HCT116 (cell line): ENCODE data around the gene BCAR1. TPM values are rescaled to one million over a fixed set of nuclear protein-coding genes. Genes with fewer than 3 reads are reported as not detected.

Experiments
- ATAC-seq: fragments of 200-7000 bp; cut with Tn5 transposase; 2 replicates; pipeline ENCODE4 v1.9.1; 2020; ENCODE audit warnings: mild to moderate bottlenecking, moderate library complexity
- BruUV-seq: library from RNA; stranded (reverse); fragments of 400-500 nt; replicated peaks from 2 replicates; lab custom pipeline; 2021; lab: Mats Ljungman, UMichigan
- CTCF ChIA-PET: fragments of 300-600 bp; sonication (Branson Sonifier 250); formaldehyde crosslinking; loops from one replicate; lab custom pipeline; 2021; ENCODE audit warnings: antibody characterized with exemption; lab: Charles Lee
- POLR2A ChIA-PET: fragments of 300-600, 350-600 bp; sonication (Branson Sonifier 250); formaldehyde crosslinking; loops from one replicate; lab custom pipeline; 2021; ENCODE audit warnings: antibody characterized with exemption; lab: Charles Lee
- RAD21 ChIA-PET, 2 experiments: fragments of 300-600 bp; sonication (Branson Sonifier 250); formaldehyde crosslinking; loops; one replicate each; lab custom pipeline; 2023; ENCODE audit warnings: low total read pairs in 2 of 2; ENCODE audit not compliant: uncharacterized antibody in 2 of 2, unreplicated experiment in 2 of 2, low non-redundant PET in 1 of 2; lab: Charles Lee
- DNase-seq: peaks from one replicate; pipeline ENCODE4 v3.0.0-alpha.2; 2010; ENCODE audit warnings: low read depth, low spot score
- H2AFZ ChIP-seq: fragments of 200-600 bp; shearing (Covaris generic), sonication (generic); 2 replicates; pipeline ENCODE4 v1.6.1; 2017; ENCODE audit warnings: low read depth, mixed run types, mixed read lengths, antibody characterized with exemption, low read length; ENCODE audit not compliant: poor library complexity, severe bottlenecking
- H3K27ac ChIP-seq: 2 replicates; pipeline ENCODE4 v1.5.1; 2012; ENCODE audit warnings: low read depth, low read length
- H3K27me3 ChIP-seq: fragments of 200-600 bp; sonication (generic); 2 replicates; pipeline ENCODE4 v1.6.1; 2016; ENCODE audit warnings: mixed run types, low read length, mixed read lengths; ENCODE audit not compliant: insufficient read depth
- H3K36me3 ChIP-seq, 2 experiments: fragments of 200-500 bp in 1 of 2; fragments of 200-600 bp in 1 of 2; sonication (Bioruptor generic) in 1 of 2; sonication (generic) in 1 of 2; 2 replicates each; pipeline versions ENCODE4 v1.5.1 to v1.6.1; 2014 to 2016; ENCODE audit warnings: low read length in 2 of 2, inconsistent platforms in 1 of 2, mixed read lengths in 1 of 2, mixed run types in 1 of 2; ENCODE audit not compliant: insufficient read depth in 2 of 2, control insufficient read depth in 1 of 2
- H3K4me1 ChIP-seq, 2 experiments: fragments of 200-600 bp in 1 of 2; sonication (generic) in 1 of 2; 2 replicates each; pipeline versions ENCODE4 v1.5.1 to v1.6.1; 2012 to 2017; ENCODE audit warnings: low read length in 2 of 2, inconsistent platforms in 1 of 2, mild to moderate bottlenecking in 1 of 2, mixed read lengths in 1 of 2, mixed run types in 1 of 2, moderate library complexity in 1 of 2; ENCODE audit not compliant: insufficient read depth in 2 of 2, control insufficient read depth in 1 of 2
- H3K4me2 ChIP-seq: fragments of 200-600 bp; sonication (generic); 2 replicates; pipeline ENCODE4 v1.6.1; 2017; ENCODE audit warnings: mixed run types, low read length, mixed read lengths
- H3K4me3 ChIP-seq, 2 experiments: fragments of 200-600 bp in 1 of 2; sonication (generic) in 1 of 2; replicated peaks in 1 of 2; 2 replicates each; pipeline ENCODE4 v1.5.1; 2011 to 2016; ENCODE audit warnings: low read length in 2 of 2, control low read depth in 1 of 2, low read depth in 1 of 2, mild to moderate bottlenecking in 1 of 2, mixed read lengths in 1 of 2, mixed run types in 1 of 2
- H3K79me2 ChIP-seq: fragments of 200-600 bp; sonication (generic); 2 replicates; pipeline ENCODE4 v1.6.1; 2017; ENCODE audit warnings: mild to moderate bottlenecking, mixed run types, low read length, moderate library complexity, mixed read lengths; ENCODE audit not compliant: insufficient read depth
- H3K9ac ChIP-seq: fragments of 200-600 bp; sonication (generic); 2 replicates; pipeline ENCODE4 v1.6.1; 2016; ENCODE audit warnings: low read length, mixed read lengths
- H3K9me2 ChIP-seq: fragments of 200-600 bp; sonication (generic), shearing (Covaris generic); 2 replicates; pipeline ENCODE4 v1.6.1; 2017; ENCODE audit warnings: mixed run types, mild to moderate bottlenecking, moderate library complexity; ENCODE audit not compliant: insufficient read depth
- H3K9me3 ChIP-seq, 2 experiments: fragments of 200-500 bp in 1 of 2; fragments of 200-600 bp in 1 of 2; sonication (Bioruptor generic) in 1 of 2; sonication (generic) in 1 of 2; 2 replicates each; pipeline ENCODE4 v1.6.1; 2014 to 2017; ENCODE audit warnings: low read length in 2 of 2, mixed read lengths in 2 of 2, inconsistent platforms in 1 of 2, low read depth in 1 of 2, mild to moderate bottlenecking in 1 of 2, mixed run types in 1 of 2, moderate library complexity in 1 of 2; ENCODE audit not compliant: control insufficient read depth in 1 of 2, insufficient read depth in 1 of 2
- H4K20me1 ChIP-seq: fragments of 200-600 bp; sonication (generic), shearing (Covaris generic); 2 replicates; pipeline ENCODE4 v1.6.1; 2017; ENCODE audit warnings: mixed run types, mild to moderate bottlenecking, moderate library complexity; ENCODE audit not compliant: insufficient read depth
- CEBPB ChIP-seq: IDR thresholded peaks from 2 replicates; pipeline ENCODE4 v1.6.1; 2012; ENCODE audit warnings: low read depth
- ELF1 ChIP-seq: IDR thresholded peaks from 2 replicates; pipeline ENCODE4 v1.6.1; 2012; ENCODE audit warnings: low read depth, borderline replicate concordance
- EZH2 ChIP-seq: fragments of 200-600 bp; sonication (generic); IDR thresholded peaks from 2 replicates; pipeline ENCODE4 v1.6.1; 2017; ENCODE audit warnings: antibody characterized with exemption, mixed run types
- EZH2phosphoT487 ChIP-seq: fragments of 200-600 bp; IDR thresholded peaks from 2 replicates; pipeline ENCODE4 v1.6.1; 2018; ENCODE audit warnings: antibody characterized with exemption, borderline replicate concordance
- FOSL1 ChIP-seq: IDR thresholded peaks from 2 replicates; pipeline ENCODE4 v1.6.1; 2012; ENCODE audit warnings: low read depth
- POLR2A ChIP-seq: IDR thresholded peaks from 2 replicates; pipeline ENCODE4 v1.7.0; 2011; ENCODE audit warnings: borderline replicate concordance; ENCODE audit not compliant: insufficient read depth, insufficient read length; ENCODE audit errors: extremely low read depth
- POLR2AphosphoS5 ChIP-seq: IDR thresholded peaks from 2 replicates; pipeline ENCODE4 v1.6.1; 2011; ENCODE audit warnings: mild to moderate bottlenecking, low read depth, low read length, moderate library complexity
- SIN3A ChIP-seq: IDR thresholded peaks from 2 replicates; pipeline ENCODE4 v1.6.1; 2012; ENCODE audit warnings: low read depth
- SP1 ChIP-seq: IDR thresholded peaks from 2 replicates; pipeline ENCODE4 v1.6.1; 2012; ENCODE audit warnings: low read depth
- TCF7L2 ChIP-seq: IDR thresholded peaks from 2 replicates; pipeline ENCODE4 v1.7.0; 2011; ENCODE audit warnings: borderline replicate concordance, inconsistent platforms; ENCODE audit not compliant: insufficient read depth, insufficient read length; ENCODE audit errors: extremely low read depth
- ZFX ChIP-seq: fragments of 450-650 bp; IDR thresholded peaks from 2 replicates; pipeline ENCODE4 v1.6.1; 2017
- intact Hi-C: fragments of 100-400 bp; cut with micrococcal nuclease; formaldehyde crosslinking; loops from 2 replicates; pipeline ENCODE4 v1.10.0; 2022
- total RNA-seq: library from RNA; stranded (reverse); gene quantifications from one replicate; pipeline ENCODE4 v1.2.1, GENCODE V29; 2021; ENCODE audit not compliant: unreplicated experiment

BCAR1 gene
- total RNA-seq, 1 experiment from 2014 or later: 49.6 TPM

- DNase-seq (no peak), ATAC-seq (peak; percentile 17)
- no peak overlapping the region for H3K27ac ChIP-seq
- H3K9ac ChIP-seq: no peak overlapping the region
- intact Hi-C loops: no loop called here
- no peak overlapping the region for H3K4me3 ChIP-seq
- H3K79me2 ChIP-seq: peaks cover 6% of the 10 kb centered on the region; the same call in 1 of the 2 replicates
- ChIA-PET RAD21 (no interaction called here), CTCF (no interaction called here), POLR2A (no interaction called here)
- H3K4me1 ChIP-seq: no peaks in the 10 kb centered on the region
- H2AFZ ChIP-seq: no peak overlapping the region
- no peaks in the 10 kb centered on the region for H4K20me1 ChIP-seq
- H3K4me2 ChIP-seq: no peak overlapping the region
- H3K27me3 ChIP-seq: no peaks in the 10 kb centered on the region
- TF ChIP-seq CEBPB (no peak), EZH2 (no peak), ZFX (no peak), POLR2AphosphoS5 (0 out of 2 replicates have a peak, but pooled peaks have one; percentile 26)
- BruUV-seq: no TSS peak
- H3K9me3 ChIP-seq: no peaks in the 10 kb centered on the region
- peaks cover 4 to 6% of the 10 kb centered on the region in 2 experiments for H3K36me3 ChIP-seq
- H3K9me2 ChIP-seq: no peaks in the 10 kb centered on the region
Observed at GRCh38 chr16:75227361-75228142, 23.9 kb downstream of the BCAR1 start.

- no peak for TF ChIP-seq FOSL1
- no peak for TF ChIP-seq SP1
- no peak for TF ChIP-seq ELF1
- no peak for TF ChIP-seq POLR2A
- TF ChIP-seq SIN3A: no peak
- TF ChIP-seq TCF7L2: no peak
- no peak for TF ChIP-seq ZFX
- no peak for TF ChIP-seq EZH2phosphoT487
- no peak; the same call in 1 of the 2 replicates for TF ChIP-seq POLR2AphosphoS5
- H3K36me3 ChIP-seq: peaks cover 0 to 3% of the 10 kb centered on the region in 2 experiments; a peak in 2 of 4 replicates
- CTCF ChIA-PET: no interaction called here
- DNase-seq: no peak
- H4K20me1 ChIP-seq: no peaks in the 10 kb centered on the region
- H3K79me2 ChIP-seq: 0 out of 2 replicates have a peak, but pooled peaks cover 4% of the 10 kb centered on the region
- H3K27me3 ChIP-seq: no peaks in the 10 kb centered on the region
- intact Hi-C loops: no loop called here
- BruUV-seq: no TSS peak
- no peaks in the 10 kb centered on the region for H3K9me3 ChIP-seq
- RAD21 ChIA-PET: no interaction called here
- no peaks in the 10 kb centered on the region for H3K4me1 ChIP-seq
- POLR2A ChIA-PET: no interaction called here
- H3K4me3 ChIP-seq: no peak overlapping the region
- H3K4me2 ChIP-seq: no peak overlapping the region
- ATAC-seq: peak; percentile 26
- no peak overlapping the region for H3K27ac ChIP-seq
- no peak overlapping the region for H2AFZ ChIP-seq
- H3K9ac ChIP-seq: no peak overlapping the region
- no peaks in the 10 kb centered on the region for H3K9me2 ChIP-seq
Observed at GRCh38 chr16:75226550-75227360, 24.7 kb downstream of the BCAR1 start.
